ENCODE measurements around the gene INSR. TPM values are rescaled to one million over a fixed set of nuclear protein-coding genes. Genes with fewer than 3 reads are reported as not detected.
A peak's percentile ranks its signal among the peaks of the same experiment; 100 is the strongest.

INSR gene
- polyA plus RNA-seq, 2 of the 4 experiments (the other 2 are of a cell fraction): 1.8 to 3.3 TPM

DNA sequence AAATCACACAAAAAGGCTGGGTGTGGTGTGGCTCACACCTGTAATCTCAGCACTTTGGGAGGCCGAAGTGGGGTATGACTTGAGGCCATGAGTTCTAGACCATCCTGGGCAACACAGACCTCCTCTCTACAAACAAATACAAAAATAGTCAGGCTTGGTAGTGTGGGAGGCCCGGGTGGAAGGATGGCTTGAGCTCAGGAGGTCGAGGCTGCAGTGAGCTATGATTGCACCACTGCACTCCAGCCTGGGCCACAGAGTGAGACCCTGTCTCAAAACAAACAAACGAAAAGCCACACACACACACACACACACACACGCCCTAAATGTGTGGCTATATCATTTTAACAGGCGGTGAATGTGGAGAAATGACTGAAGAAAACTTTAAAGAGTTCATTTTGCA is 225.6 kb downstream of the INSR start:
- POLR2A ChIA-PET: interaction anchor here (0.9 to 1.4 kb wide), 3 partner anchors 12 to 31 kb away, joined by 4 to 18 read pairs (median 5); no protein-coding TSS in a partner anchor
- CTCF ChIA-PET: no interaction called here
- 51% methylated on average over 6 of the region's 6 CpGs for WGBS (ENCODE audit: missing lambda C conversion rate)
- TF ChIP-seq RNF2 (IDR thresholded peaks at IDR 0.05; ENCODE audit: borderline replicate concordance, low read depth) (no peak), KDM1A (IDR thresholded peaks at IDR 0.05; ENCODE audit: low read depth) (no peak), NPAS2 (CRISPR knock-in tag; IDR thresholded peaks at IDR 0.05; ENCODE audit: borderline replicate concordance) (no peak), RARB (CRISPR knock-in tag; IDR thresholded peaks at IDR 0.05) (no peak), HEYL (CRISPR knock-in tag; IDR thresholded peaks at IDR 0.05) (no peak), JUN (IDR thresholded peaks at IDR 0.05) (no peak), SMC3 (IDR thresholded peaks at IDR 0.05) (no peak), RFX5 (IDR thresholded peaks at IDR 0.05) (no peak), TFCP2L1 (CRISPR knock-in tag; IDR thresholded peaks at IDR 0.05) (no peak), RCOR1 (IDR thresholded peaks at IDR 0.05; ENCODE audit: low read depth, low read length) (no peak), PHF8 (IDR thresholded peaks at IDR 0.05; ENCODE audit: borderline replicate concordance, low read depth) (no peak)
- TF ChIP-seq, protein P1, sequence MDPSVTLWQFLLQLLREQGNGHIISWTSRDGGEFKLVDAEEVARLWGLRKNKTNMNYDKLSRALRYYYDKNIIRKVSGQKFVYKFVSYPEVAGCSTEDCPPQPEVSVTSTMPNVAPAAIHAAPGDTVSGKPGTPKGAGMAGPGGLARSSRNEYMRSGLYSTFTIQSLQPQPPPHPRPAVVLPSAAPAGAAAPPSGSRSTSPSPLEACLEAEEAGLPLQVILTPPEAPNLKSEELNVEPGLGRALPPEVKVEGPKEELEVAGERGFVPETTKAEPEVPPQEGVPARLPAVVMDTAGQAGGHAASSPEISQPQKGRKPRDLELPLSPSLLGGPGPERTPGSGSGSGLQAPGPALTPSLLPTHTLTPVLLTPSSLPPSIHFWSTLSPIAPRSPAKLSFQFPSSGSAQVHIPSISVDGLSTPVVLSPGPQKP (IDR thresholded peaks at IDR 0.05; ENCODE audit: low read depth, low read length): no peak
- TF ChIP-seq, protein P2, sequence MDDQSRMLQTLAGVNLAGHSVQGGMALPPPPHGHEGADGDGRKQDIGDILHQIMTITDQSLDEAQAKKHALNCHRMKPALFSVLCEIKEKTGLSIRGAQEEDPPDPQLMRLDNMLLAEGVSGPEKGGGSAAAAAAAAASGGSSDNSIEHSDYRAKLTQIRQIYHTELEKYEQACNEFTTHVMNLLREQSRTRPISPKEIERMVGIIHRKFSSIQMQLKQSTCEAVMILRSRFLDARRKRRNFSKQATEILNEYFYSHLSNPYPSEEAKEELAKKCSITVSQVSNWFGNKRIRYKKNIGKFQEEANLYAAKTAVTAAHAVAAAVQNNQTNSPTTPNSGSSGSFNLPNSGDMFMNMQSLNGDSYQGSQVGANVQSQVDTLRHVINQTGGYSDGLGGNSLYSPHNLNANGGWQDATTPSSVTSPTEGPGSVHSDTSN (IDR thresholded peaks at IDR 0.05): no peak
- TF ChIP-seq, protein P3, sequence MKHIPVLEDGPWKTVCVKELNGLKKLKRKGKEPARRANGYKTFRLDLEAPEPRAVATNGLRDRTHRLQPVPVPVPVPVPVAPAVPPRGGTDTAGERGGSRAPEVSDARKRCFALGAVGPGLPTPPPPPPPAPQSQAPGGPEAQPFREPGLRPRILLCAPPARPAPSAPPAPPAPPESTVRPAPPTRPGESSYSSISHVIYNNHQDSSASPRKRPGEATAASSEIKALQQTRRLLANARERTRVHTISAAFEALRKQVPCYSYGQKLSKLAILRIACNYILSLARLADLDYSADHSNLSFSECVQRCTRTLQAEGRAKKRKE (CRISPR knock-in tag; IDR thresholded peaks at IDR 0.05; ENCODE audit: low read depth): no peak
- Histone ChIP-seq H3K27ac (peak overlapping the region; percentile 1 to 97; a peak in 3 of 6 replicates), H3K4me2 (peak overlapping the region; percentile 63), H3K4me1 (no peaks in the 10 kb centered on the region), H3K4me3 (peak overlapping the region; percentile 30), H3K9me3 (peaks cover 25% of the 10 kb centered on the region)
- no peak for FAIRE-seq
- no peak for DNase-seq (ENCODE audit: low read depth in 1 of 2, low spot score in 1 of 2)
- no peak for ATAC-seq

DNA sequence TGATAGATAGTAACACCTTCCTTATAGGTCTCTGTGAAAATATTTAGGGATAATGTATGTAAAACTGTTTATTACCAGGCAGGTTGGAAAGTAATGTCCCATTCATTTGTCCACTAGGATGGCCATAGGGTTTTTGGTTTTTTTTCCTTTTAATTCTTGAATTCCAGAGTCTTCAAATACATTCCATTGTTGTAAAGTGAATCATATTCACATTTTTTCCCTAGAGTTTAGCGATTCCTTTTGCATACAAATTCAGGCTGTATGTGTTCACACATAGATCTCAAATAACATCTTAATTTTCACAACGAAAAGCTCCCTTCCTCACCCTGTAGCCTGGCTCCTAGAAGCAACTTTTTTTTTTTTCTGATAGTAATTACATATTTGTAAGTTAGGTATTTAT is 226.5 kb downstream of the INSR start:
- ATAC-seq: no peak
- TF ChIP-seq KDM1A (IDR thresholded peaks at IDR 0.05; ENCODE audit: low read depth): no peak
- TF ChIP-seq MYC (IDR thresholded peaks at IDR 0.05; ENCODE audit: borderline replicate concordance, low read length): no peak
- TF ChIP-seq, protein P4, sequence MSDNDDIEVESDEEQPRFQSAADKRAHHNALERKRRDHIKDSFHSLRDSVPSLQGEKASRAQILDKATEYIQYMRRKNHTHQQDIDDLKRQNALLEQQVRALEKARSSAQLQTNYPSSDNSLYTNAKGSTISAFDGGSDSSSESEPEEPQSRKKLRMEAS (IDR thresholded peaks at IDR 0.05): no peak
- TF ChIP-seq MAZ (IDR thresholded peaks at IDR 0.05; ENCODE audit: borderline replicate concordance, low read depth, low read length): no peak
- no peak for TF ChIP-seq FOSL2 (IDR thresholded peaks at IDR 0.05)
- no peak for TF ChIP-seq FOSL2 (CRISPR knock-in tag; IDR thresholded peaks at IDR 0.05)
- no peak for TF ChIP-seq CBX2 (IDR thresholded peaks at IDR 0.05; ENCODE audit: borderline replicate concordance, low read depth)
- no peak for TF ChIP-seq NPAS2 (CRISPR knock-in tag; IDR thresholded peaks at IDR 0.05; ENCODE audit: borderline replicate concordance)
- TF ChIP-seq HOXB13 (CRISPR knock-in tag; IDR thresholded peaks at IDR 0.05; ENCODE audit: low read depth): no peak
- no peak for TF ChIP-seq GATA3 (IDR thresholded peaks at IDR 0.05; ENCODE audit: borderline replicate concordance)
- TF ChIP-seq ESRRA (IDR thresholded peaks at IDR 0.05; ENCODE audit: borderline replicate concordance, low read length): no peak
- TF ChIP-seq NR3C1 (IDR thresholded peaks at IDR 0.05): no peak
- TF ChIP-seq, protein P3 (CRISPR knock-in tag; IDR thresholded peaks at IDR 0.05; ENCODE audit: low read depth): no peak
- no peak for TF ChIP-seq FOXS1 (CRISPR knock-in tag; IDR thresholded peaks at IDR 0.05)
- TF ChIP-seq JUN (IDR thresholded peaks at IDR 0.05): no peak
- TF ChIP-seq MAFK (IDR thresholded peaks at IDR 0.05; ENCODE audit: partially characterized antibody): no peak
- H3K27ac ChIP-seq: no peak overlapping the region
- H3K4me3 ChIP-seq: no peak overlapping the region
- ChIA-PET CTCF (no interaction called here), POLR2A (no interaction called here)
- H3K4me1 ChIP-seq: no peaks in the 10 kb centered on the region
- FAIRE-seq: no peak
- no peak overlapping the region for H3K4me2 ChIP-seq
- no peak for DNase-seq (ENCODE audit: low read depth in 1 of 2, low spot score in 1 of 2)
- H3K9me3 ChIP-seq: peaks cover 17% of the 10 kb centered on the region
- WGBS (ENCODE audit: missing lambda C conversion rate): 39% methylated on average over 2 of the region's 2 CpGs

All from A549 (cell line).